GM12865 (cell line): ENCODE data around the gene PDE6B.
A peak's percentile ranks its signal among the peaks of the same experiment; 100 is the strongest.

ENCODE experiments used
- DNase-seq: peaks from one replicate; pipeline ENCODE4 v3.0.0; 2010; ENCODE audit warnings: low read depth
- H3K4me3 ChIP-seq: 2 replicates; pipeline ENCODE4 v1.5.1; 2011; ENCODE audit warnings: mild to moderate bottlenecking, low read depth, low read length, control low read depth
- TF ChIP-seq, protein P1 (sequence below): IDR thresholded peaks from 2 replicates; pipeline ENCODE4 v1.5.1; 2011; ENCODE audit warnings: low read length, control low read depth, low read depth, inconsistent platforms; ENCODE audit not compliant: insufficient read depth; ENCODE audit errors: missing control alignments

Gene PDE6B

DNA sequence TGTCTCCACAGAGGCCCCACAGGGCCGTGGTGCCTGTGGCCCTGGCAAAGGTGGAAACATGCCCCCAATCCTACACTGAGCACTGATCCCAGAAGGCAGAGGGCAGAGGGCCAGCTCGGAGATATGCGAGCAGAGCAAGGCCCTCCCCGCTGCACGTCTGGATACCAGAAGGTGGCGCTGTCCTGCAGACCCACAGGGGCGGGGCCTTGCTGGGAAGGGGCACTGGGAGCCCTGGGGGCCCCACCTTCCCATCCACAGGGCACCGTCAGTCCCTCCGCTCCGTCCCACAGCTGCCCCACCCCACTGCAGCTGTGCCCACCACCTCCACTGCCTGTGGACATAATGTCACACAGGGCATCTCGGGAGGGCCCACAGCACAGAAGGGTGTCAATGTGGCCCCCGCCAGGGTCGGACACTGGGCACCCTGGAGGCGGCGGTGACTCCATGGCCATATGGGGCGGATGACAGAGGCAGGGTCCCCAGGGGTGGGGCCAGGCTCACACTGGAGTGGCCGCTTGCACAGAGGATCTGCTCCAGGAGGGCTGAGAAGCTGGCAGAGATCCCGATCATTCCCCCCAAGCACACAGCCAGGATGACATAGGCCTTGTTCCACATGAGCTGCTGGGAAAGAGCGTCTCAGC lies 58.7 kb downstream of the PDE6B start:
- no peak overlapping the region for H3K4me3 ChIP-seq
- peak; percentile 40 for DNase-seq
- TF ChIP-seq, protein P1, sequence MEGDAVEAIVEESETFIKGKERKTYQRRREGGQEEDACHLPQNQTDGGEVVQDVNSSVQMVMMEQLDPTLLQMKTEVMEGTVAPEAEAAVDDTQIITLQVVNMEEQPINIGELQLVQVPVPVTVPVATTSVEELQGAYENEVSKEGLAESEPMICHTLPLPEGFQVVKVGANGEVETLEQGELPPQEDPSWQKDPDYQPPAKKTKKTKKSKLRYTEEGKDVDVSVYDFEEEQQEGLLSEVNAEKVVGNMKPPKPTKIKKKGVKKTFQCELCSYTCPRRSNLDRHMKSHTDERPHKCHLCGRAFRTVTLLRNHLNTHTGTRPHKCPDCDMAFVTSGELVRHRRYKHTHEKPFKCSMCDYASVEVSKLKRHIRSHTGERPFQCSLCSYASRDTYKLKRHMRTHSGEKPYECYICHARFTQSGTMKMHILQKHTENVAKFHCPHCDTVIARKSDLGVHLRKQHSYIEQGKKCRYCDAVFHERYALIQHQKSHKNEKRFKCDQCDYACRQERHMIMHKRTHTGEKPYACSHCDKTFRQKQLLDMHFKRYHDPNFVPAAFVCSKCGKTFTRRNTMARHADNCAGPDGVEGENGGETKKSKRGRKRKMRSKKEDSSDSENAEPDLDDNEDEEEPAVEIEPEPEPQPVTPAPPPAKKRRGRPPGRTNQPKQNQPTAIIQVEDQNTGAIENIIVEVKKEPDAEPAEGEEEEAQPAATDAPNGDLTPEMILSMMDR: peak; percentile 51

DNA sequence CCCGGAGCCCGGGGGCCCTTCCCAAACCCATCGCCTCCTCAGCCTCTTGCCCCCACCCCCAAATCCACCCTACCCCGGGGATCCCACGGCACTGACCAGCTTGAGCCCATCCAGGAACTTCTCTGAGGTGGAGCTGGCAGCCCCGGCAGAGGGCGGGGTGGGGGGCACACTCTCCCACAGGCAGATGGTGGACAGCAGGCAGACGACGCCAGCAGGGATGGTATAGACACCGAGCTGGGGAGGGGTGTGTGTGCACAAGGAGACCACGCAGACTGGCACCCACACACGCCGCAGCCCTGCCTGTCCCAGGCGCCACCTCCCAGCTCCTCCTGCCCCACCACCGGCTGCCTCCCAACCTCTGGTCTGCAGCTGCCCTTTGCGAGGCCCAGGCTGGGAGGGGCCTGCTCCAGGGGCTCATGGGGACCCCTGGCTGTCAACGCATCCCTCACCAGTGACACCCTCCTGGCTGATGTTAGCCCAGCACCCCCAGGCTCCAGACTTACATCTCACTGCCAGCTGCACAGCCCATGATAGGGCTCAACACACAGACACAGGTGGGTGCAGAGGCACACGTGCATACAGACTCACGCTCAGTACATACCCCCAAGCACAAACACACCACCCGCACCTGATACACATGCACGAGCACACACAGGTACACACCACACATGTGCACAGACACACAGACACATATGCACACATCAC lies 59.4 kb downstream of the PDE6B start:
- no peak for DNase-seq

DNA sequence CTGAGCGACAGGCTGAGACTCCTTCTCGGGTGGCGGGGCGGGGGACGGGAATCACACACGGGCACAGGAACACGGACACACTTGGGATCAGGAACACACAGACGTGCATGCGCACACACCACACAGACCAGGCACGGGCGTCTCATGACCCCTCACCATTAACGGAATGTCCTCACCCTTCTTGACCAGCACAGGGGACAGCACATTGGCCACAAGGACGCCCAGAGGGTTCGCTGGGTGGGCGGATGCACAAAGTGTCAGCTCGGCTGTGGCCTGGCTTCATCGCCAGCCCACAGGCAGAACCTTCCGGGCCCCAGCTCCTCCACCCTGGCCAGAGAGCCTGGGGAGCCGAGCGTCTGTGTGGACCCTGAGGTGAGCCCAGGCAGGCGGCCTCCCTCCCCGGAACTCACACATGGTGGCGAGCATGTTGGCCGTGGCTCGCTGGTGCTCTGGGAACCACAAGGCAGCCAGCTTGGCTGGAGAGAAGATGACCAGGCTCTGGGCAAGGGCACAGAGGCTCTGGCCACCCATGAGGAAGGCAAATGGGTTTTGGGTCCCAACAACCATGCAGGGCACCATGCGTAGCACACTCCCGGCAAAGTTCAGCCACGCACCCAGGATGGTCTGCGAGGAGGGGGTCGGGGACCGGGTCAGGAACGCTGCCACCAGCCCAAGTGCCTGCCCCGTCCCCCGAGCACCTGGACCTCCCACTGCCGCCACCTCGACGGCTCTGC lies 60.5 kb downstream of the PDE6B start:
- no peak for DNase-seq
- TF ChIP-seq, protein P1: no peak
- H3K4me3 ChIP-seq: no peak overlapping the region

More for the DNA sequence above, 59.4 kb downstream of the PDE6B start:
- no peak overlapping the region for H3K4me3 ChIP-seq
- TF ChIP-seq, protein P1: no peak

DNA sequence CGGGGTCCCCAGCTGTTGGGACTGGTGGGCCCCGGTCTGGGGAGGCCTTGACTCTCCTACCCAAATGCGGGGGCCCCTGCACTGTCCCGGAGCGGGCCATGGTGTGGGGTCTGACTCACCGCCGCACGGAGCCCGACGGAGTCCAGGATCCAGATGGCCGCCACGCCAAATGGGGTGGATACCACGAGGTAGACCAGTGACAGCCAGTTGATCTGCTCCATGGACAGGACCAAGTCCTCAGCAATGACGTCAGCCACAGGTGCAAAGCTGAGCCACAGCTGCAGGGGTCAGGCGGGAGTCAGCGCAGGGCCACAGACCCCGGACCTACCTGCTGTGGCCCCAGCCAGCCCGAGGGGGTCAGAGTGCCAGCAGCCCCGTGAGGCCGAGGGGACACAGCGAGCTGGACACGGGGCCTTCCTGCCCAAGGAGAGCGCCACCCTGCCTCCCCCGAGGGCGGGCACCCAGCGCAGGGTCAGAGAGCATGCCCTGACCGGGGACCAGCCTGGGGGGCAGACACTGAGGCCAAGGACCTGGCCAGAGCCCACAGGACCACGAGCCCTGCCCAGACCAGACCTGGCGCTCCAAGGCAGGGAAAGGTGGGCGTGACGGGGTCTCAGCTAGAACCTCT lies 61.2 kb downstream of the PDE6B start:
- TF ChIP-seq, protein P1: no peak
- no peak for DNase-seq
- no peak overlapping the region for H3K4me3 ChIP-seq

DNA sequence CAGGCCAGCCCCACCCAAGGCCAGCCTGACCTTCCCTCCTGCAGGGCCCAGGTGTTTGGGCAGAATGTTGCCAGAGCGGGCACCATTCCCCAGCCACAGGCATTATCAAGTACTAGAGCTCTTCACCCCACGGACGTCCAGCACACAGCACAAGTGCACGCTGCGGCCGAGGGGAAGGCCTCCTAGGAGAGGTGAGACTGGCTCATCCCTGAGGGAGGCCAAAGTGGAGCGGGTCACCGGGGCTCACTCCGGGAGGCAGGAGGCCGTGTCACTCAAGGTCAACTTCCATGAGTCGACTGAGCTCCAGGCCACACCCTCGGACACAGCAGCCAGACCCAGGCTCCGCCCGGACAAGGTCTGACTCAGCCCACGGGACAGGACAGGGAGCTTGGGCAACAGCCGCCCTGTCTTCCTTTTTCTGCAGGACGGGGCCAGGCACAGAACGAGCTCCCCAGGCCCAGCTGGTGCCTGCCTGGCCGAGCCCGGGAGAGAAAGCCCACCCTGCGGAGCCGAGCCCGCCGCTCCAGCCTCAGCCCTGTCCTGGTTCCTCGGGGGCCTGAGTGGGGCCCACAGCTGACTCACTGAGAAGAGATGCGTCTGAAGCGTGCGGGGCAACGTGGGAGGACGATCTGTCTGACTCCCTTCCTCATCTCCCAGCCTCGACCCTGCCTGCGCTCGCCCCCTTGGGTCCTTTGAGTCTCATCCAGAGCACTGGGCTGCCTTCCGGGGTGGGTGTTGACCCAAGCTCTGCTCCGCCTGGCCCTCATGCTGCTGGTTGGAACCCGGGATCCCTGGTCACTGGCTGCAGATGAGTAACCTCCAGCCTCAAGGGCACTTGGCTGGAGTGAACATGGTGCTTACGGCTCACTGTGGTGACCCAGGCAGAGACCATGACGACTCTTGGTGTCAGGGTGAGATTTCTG lies 61.9 kb downstream of the PDE6B start:
- H3K4me3 ChIP-seq: no peak overlapping the region
- no peak for DNase-seq
- TF ChIP-seq, protein P1: no peak

DNA sequence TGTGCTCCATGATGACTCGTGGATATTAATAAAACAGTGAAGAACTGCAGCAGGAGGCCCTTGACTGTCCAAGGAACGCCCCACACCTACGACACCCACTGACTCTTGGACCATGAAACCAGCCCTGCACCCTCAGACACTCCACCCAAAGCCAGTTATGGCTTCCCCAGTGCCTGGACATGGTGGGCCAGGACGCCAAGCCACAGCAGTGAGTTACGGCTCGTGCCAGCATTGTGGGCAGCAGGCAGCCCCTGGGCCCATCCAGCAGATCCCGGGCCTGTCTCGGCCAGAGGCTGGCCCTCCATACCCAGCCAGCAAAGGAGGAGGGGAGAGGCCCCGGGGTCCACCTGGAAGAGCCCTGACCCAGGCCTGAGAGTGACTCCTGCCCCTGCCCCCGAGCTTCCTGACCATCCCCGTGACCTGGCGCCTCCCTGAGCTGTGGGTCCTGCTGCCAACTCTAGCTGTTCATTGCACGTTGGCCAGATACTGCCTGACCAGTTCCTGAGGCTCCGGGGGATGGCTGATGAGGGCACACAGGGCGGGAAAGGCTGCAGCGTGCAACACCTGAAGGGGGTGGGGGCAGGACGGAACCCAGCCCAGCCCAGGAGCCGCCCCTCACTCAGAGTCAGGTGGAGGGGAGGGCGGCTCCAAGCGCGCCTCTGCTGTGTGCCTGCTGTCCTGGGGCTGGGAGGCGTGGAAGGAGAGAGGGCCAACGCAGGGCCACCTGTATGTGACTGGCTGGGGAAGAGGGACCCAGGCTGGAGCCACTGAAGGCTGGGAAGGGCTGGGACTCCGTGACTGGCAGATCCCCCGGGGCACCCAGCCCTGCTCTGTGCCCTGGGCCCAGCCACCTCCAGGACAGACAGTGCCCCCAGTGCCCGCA lies 62.8 kb downstream of the PDE6B start:
- TF ChIP-seq, protein P1: no peak
- DNase-seq: no peak
- H3K4me3 ChIP-seq: no peak overlapping the region
